CD4-positive, alpha-beta T cell (primary cell): ENCODE measurements around the gene MICALL1. TPM values are rescaled to one million over a fixed set of nuclear protein-coding genes. Genes with fewer than 3 reads are reported as not detected.

ENCODE experiments used
- ATAC-seq: fragments of 200-7000 bp; cut with Tn5 transposase; one replicate; pipeline ENCODE4 v1.10.0; 2022; ENCODE audit warnings: mild to moderate bottlenecking; ENCODE audit not compliant: poor library complexity
- CTCF ChIA-PET: fragments of 350-600 bp; sonication (Branson Sonifier 250); formaldehyde crosslinking; loops from one replicate; lab custom pipeline; 2021; ENCODE audit warnings: antibody characterized with exemption, inconsistent platforms; lab: Charles Lee
- POLR2A ChIA-PET: fragments of 350-600 bp; sonication (Branson Sonifier 250); formaldehyde crosslinking; loops from one replicate; lab custom pipeline; 2021; ENCODE audit warnings: antibody characterized with exemption, inconsistent platforms; lab: Charles Lee
- DNase-seq, 14 experiments: peaks; one replicate each; pipeline ENCODE4 v3.0.0-alpha.2; 2013 to 2020; ENCODE audit warnings: mixed read lengths in 2 of 14
- H3K27ac ChIP-seq, 2 donors: one replicate each; pipeline versions ENCODE4 v1.5.1 to v1.7.0; 2013; ENCODE audit warnings: low read length in 2 of 2, low read depth in 1 of 2, mild to moderate bottlenecking in 1 of 2
- H3K27me3 ChIP-seq, 2 experiments: 1 replicate in 1 of 2; 2 replicates in 1 of 2; pipeline versions ENCODE4 v1.6.1 to v1.7.0; 2013; ENCODE audit warnings: low read length in 2 of 2, control low read depth in 1 of 2, mild to moderate bottlenecking in 1 of 2, moderate library complexity in 1 of 2; ENCODE audit not compliant: insufficient read depth in 2 of 2, control insufficient read depth in 1 of 2
- H3K36me3 ChIP-seq: one replicate; pipeline ENCODE4 v1.6.1; 2013; ENCODE audit warnings: low read length, control low read depth; ENCODE audit not compliant: insufficient read depth
- H3K4me1 ChIP-seq: one replicate; pipeline ENCODE4 v1.6.1; 2013; ENCODE audit warnings: low read length, control low read depth; ENCODE audit not compliant: insufficient read depth
- H3K4me3 ChIP-seq: one replicate; pipeline ENCODE4 v1.5.1; 2013; ENCODE audit warnings: mild to moderate bottlenecking, low read length, moderate library complexity
- H3K9me3 ChIP-seq, 2 experiments: 1 replicate in 1 of 2; 2 replicates in 1 of 2; pipeline versions ENCODE4 v1.6.1 to v1.7.0; 2013; ENCODE audit warnings: low read length in 2 of 2, mild to moderate bottlenecking in 2 of 2, control low read depth in 1 of 2, moderate library complexity in 1 of 2; ENCODE audit not compliant: control insufficient read depth in 1 of 2, insufficient read depth in 1 of 2
- H3K27ac Mint-ChIP-seq: one replicate; pipeline ENCODE4 v1.8.0; 2020; ENCODE audit warnings: mixed read lengths
- H3K27me3 Mint-ChIP-seq: one replicate; pipeline ENCODE4 v1.8.0; 2021; ENCODE audit warnings: mixed read lengths
- H3K36me3 Mint-ChIP-seq: one replicate; pipeline ENCODE4 v1.8.0; 2021; ENCODE audit warnings: low read depth, mixed read lengths
- H3K4me1 Mint-ChIP-seq: one replicate; pipeline ENCODE4 v1.8.0; 2021; ENCODE audit warnings: low read depth, mixed read lengths
- H3K4me3 Mint-ChIP-seq: one replicate; pipeline ENCODE4 v1.8.0; 2020; ENCODE audit warnings: mild to moderate bottlenecking, mixed read lengths
- H3K9me3 Mint-ChIP-seq: one replicate; pipeline ENCODE4 v1.8.0; 2020; ENCODE audit warnings: mixed read lengths
- intact Hi-C, 2 experiments: fragments of 100-400 bp; cut with DNase I in 1 of 2; cut with micrococcal nuclease in 1 of 2; formaldehyde crosslinking; loops; one replicate each; pipeline versions ENCODE4 v1.15.1 to v1.9.0; 2023 to 2025; cut with DNase I, micrococcal nuclease
- total RNA-seq, 174 experiments: library from RNA in 2 of 174; stranded (reverse) in 2 of 174; gene quantifications; one replicate each; pipeline ENCODE4 v1.2.3 and lab custom pipeline; 2021 to 2026
- TF ChIP-seq, protein P1 (sequence below): fragments of 200-600 bp; IDR thresholded peaks from one replicate; pipeline ENCODE4 v1.8.0; 2022; ENCODE audit warnings: antibody characterized with exemption, mild to moderate bottlenecking

MICALL1 gene
- total RNA-seq, 2 experiments from 2014 or later = 16.9 to 20.7 TPM

DNA sequence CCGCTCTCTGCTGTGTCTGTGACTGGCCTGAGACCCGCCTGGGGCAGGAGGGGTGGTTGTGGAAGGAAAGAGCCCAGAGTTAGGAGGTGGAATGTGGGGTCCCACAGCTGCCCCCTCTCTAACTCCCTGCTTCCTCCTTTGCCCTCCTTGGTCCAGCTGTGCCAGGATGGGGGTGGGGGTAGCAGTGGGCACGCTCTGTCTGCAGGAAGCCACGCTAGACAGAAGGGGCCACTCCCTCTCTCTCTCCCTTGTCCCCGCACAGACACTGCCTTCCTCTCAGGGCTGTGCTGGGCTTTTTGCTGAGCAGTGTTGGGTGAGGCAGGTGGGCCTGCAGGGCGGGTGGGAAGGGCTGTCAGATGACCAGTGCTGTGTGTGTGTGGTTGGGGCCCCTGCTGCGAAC is 80.3 kb downstream of the MICALL1 start:
- CTCF ChIA-PET = no interaction called here
- H3K4me1 Mint-ChIP-seq = no peaks in the 10 kb centered on the region
- H3K9me3 ChIP-seq = peaks cover 0 to 4% of the 10 kb centered on the region in 2 experiments
- intact Hi-C loops = no loop called here
- H3K27ac Mint-ChIP-seq = no peak overlapping the region
- no peak overlapping the region for H3K4me3 ChIP-seq
- peaks cover 7% of the 10 kb centered on the region for H3K36me3 Mint-ChIP-seq
- no peak overlapping the region for H3K4me3 Mint-ChIP-seq
- no peak overlapping the region for H3K27ac ChIP-seq
- DNase-seq (no peak), ATAC-seq (no peak)
- H3K27me3 Mint-ChIP-seq = no peaks in the 10 kb centered on the region
- no peaks in the 10 kb centered on the region for H3K4me1 ChIP-seq
- no peaks in the 10 kb centered on the region for H3K27me3 ChIP-seq
- POLR2A ChIA-PET = no interaction called here
- no peaks in the 10 kb centered on the region for H3K9me3 Mint-ChIP-seq
- no peaks in the 10 kb centered on the region for H3K36me3 ChIP-seq
- TF ChIP-seq, protein P1, sequence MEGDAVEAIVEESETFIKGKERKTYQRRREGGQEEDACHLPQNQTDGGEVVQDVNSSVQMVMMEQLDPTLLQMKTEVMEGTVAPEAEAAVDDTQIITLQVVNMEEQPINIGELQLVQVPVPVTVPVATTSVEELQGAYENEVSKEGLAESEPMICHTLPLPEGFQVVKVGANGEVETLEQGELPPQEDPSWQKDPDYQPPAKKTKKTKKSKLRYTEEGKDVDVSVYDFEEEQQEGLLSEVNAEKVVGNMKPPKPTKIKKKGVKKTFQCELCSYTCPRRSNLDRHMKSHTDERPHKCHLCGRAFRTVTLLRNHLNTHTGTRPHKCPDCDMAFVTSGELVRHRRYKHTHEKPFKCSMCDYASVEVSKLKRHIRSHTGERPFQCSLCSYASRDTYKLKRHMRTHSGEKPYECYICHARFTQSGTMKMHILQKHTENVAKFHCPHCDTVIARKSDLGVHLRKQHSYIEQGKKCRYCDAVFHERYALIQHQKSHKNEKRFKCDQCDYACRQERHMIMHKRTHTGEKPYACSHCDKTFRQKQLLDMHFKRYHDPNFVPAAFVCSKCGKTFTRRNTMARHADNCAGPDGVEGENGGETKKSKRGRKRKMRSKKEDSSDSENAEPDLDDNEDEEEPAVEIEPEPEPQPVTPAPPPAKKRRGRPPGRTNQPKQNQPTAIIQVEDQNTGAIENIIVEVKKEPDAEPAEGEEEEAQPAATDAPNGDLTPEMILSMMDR = no peak

DNA sequence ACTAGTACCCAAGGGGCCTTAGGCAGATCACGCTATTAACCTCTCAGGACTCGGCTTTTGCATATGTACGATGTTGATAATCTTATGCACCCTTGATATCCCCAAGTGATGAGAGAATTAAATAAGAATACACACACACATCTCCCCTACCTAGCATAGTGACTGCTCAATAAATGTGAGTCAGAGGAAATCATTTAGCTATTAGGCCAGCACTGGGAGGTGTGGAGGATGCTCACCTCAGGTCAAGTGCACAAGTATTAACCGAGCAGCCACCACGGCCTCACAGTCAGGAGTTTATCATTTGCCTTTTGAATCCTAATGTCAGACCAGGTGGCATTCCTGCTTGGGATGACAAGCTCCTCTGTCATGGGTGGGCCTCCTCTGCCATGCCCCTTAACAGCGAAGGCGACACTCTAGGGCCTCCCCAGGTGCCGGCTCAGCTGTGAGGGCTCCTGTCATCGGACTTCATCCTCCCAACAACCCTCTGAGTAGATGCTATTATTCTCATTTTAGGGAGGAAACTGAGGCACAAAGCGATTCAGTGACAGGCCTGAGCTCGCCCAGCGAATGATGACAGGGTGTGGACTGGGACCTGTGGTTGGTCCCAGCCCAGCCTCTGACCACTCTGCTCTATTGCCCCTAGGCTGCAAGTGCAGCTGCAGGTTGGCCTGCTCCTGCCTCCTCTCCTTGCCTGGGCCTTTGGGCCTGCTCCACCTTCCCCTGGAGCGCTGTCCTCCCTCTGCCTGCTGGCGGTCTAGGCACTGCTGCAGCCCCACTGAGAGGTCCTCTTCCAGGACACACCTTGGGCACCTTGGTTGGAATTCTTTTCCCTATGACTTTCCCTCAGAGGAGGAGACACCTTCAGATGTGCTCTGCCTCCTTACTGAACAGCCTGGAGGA is 83.3 kb downstream of the MICALL1 start:
- Mint-ChIP-seq H3K27ac (no peak overlapping the region), H3K36me3 (no peaks in the 10 kb centered on the region), H3K27me3 (no peaks in the 10 kb centered on the region), H3K4me3 (no peak overlapping the region), H3K9me3 (no peaks in the 10 kb centered on the region), H3K4me1 (no peaks in the 10 kb centered on the region)
- POLR2A ChIA-PET = no interaction called here
- Histone ChIP-seq H3K4me1 (peaks cover 2% of the 10 kb centered on the region), H3K27me3 (no peaks in the 10 kb centered on the region), H3K4me3 (no peak overlapping the region), H3K9me3 (no peaks in the 10 kb centered on the region), H3K27ac (no peak overlapping the region), H3K36me3 (no peaks in the 10 kb centered on the region)
- no peak for ATAC-seq
- CTCF ChIA-PET = no interaction called here
- DNase-seq = no peak
- intact Hi-C loops = no loop called here
- TF ChIP-seq, protein P1 = no peak

DNA sequence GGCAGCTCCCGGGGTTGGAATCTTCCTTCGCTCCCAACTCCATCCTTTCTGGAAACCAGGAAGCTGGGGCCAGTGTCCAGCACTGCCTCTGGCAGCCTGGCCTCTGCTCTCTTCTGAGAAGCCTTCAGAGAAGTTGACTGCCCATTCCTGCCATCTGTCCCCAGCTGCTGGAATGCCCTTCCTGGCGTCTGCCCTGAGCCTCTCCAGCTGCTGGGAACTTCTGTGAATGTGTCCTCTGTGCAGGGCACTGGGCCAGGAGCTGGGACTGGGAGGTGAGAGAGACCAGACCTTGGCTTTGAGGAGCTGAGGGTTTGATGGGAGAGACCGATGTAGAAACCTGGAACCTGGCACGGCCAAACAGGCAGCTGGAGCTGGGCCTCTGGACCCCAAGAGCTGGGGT is 84.2 kb downstream of the MICALL1 start:
- Mint-ChIP-seq H3K4me1 (no peaks in the 10 kb centered on the region), H3K4me3 (no peak overlapping the region), H3K36me3 (no peaks in the 10 kb centered on the region), H3K27me3 (no peaks in the 10 kb centered on the region), H3K27ac (no peak overlapping the region), H3K9me3 (no peaks in the 10 kb centered on the region)
- Histone ChIP-seq H3K27me3 (no peaks in the 10 kb centered on the region), H3K4me3 (no peak overlapping the region), H3K9me3 (no peaks in the 10 kb centered on the region), H3K4me1 (peaks cover 2% of the 10 kb centered on the region), H3K36me3 (no peaks in the 10 kb centered on the region), H3K27ac (no peak overlapping the region)
- no peak for DNase-seq
- no peak for ATAC-seq
- POLR2A ChIA-PET = no interaction called here
- CTCF ChIA-PET = no interaction called here
- TF ChIP-seq, protein P1 = no peak
- intact Hi-C loops = no loop called here
